ENCODE results near the gene DPF1. TPM values are rescaled to one million over a fixed set of nuclear protein-coding genes. Genes with fewer than 3 reads are reported as not detected.
A peak's percentile ranks its signal among the peaks of the same experiment; 100 is the strongest.

The DPF1 gene
- total RNA-seq, 1 experiment from 2014 or later = 7.5 TPM

DNA sequence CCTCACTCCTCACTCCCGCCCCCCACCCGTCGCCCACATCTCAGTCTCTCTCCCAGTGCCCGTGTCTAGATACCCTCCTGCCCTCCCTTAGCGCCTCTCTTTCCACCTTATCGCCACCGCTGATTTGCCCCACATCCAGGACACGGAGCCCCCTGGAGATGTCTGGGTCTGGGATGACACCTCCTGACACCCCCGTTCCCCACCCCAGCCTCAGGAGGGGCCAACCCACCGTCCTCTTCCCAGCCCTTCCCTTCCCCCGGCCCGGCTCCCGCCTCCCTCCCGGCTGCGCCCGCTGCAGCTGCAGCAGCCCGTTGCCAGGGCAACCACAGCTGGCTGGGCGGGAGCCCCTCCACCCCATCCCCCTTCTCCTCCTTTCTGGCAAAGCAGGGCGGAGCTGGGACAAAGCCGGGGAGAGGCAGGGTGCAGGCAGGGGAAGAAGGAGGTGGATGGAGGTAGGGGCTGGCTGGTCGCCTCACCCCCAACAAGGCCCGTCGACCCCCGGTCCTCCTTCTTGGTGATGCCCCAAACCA, 13.5 kb downstream of the DPF1 start:
- intact Hi-C loops (cut with micrococcal nuclease; ENCODE audit: unreplicated experiment) = no loop called here
- no TSS peak for BruUV-seq (replicated peaks)
- in situ Hi-C loops (cut with HindIII; ENCODE audit: low pct_unique_long_range_greater_than_20kb, low sequenced_read_pairs) = no loop called here
- TF ChIP-seq SIN3A (IDR thresholded peaks at IDR 0.05; ENCODE audit: borderline replicate concordance, insufficient read depth, low read depth, low read length) (no peak), POLR2AphosphoS5 (IDR thresholded peaks at IDR 0.05; ENCODE audit: low read depth, low read length) (no peak), TCF7L2 (IDR thresholded peaks at IDR 0.05; ENCODE audit: low read depth, low read length) (no peak)
- TF ChIP-seq, protein P1, sequence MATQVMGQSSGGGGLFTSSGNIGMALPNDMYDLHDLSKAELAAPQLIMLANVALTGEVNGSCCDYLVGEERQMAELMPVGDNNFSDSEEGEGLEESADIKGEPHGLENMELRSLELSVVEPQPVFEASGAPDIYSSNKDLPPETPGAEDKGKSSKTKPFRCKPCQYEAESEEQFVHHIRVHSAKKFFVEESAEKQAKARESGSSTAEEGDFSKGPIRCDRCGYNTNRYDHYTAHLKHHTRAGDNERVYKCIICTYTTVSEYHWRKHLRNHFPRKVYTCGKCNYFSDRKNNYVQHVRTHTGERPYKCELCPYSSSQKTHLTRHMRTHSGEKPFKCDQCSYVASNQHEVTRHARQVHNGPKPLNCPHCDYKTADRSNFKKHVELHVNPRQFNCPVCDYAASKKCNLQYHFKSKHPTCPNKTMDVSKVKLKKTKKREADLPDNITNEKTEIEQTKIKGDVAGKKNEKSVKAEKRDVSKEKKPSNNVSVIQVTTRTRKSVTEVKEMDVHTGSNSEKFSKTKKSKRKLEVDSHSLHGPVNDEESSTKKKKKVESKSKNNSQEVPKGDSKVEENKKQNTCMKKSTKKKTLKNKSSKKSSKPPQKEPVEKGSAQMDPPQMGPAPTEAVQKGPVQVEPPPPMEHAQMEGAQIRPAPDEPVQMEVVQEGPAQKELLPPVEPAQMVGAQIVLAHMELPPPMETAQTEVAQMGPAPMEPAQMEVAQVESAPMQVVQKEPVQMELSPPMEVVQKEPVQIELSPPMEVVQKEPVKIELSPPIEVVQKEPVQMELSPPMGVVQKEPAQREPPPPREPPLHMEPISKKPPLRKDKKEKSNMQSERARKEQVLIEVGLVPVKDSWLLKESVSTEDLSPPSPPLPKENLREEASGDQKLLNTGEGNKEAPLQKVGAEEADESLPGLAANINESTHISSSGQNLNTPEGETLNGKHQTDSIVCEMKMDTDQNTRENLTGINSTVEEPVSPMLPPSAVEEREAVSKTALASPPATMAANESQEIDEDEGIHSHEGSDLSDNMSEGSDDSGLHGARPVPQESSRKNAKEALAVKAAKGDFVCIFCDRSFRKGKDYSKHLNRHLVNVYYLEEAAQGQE (IDR thresholded peaks at IDR 0.05; ENCODE audit: insufficient read depth in 1 of 2, low read depth in 2 of 2, low read length in 1 of 2) = no peak
- TF ChIP-seq, protein P2, sequence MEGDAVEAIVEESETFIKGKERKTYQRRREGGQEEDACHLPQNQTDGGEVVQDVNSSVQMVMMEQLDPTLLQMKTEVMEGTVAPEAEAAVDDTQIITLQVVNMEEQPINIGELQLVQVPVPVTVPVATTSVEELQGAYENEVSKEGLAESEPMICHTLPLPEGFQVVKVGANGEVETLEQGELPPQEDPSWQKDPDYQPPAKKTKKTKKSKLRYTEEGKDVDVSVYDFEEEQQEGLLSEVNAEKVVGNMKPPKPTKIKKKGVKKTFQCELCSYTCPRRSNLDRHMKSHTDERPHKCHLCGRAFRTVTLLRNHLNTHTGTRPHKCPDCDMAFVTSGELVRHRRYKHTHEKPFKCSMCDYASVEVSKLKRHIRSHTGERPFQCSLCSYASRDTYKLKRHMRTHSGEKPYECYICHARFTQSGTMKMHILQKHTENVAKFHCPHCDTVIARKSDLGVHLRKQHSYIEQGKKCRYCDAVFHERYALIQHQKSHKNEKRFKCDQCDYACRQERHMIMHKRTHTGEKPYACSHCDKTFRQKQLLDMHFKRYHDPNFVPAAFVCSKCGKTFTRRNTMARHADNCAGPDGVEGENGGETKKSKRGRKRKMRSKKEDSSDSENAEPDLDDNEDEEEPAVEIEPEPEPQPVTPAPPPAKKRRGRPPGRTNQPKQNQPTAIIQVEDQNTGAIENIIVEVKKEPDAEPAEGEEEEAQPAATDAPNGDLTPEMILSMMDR (IDR thresholded peaks at IDR 0.05) = no peak
- Histone ChIP-seq H3K4me1 (ENCODE audit: control insufficient read depth, insufficient read depth, low read length) (peaks cover 18% of the 10 kb centered on the region), H3K27ac (ENCODE audit: low read length) (no peak overlapping the region), H3K36me3 (ENCODE audit: control insufficient read depth, insufficient read depth, low read length) (no peaks in the 10 kb centered on the region), H3K27me3 (ENCODE audit: control insufficient read depth, insufficient read depth, low read length) (no peaks in the 10 kb centered on the region), H3K9me3 (ENCODE audit: control insufficient read depth, insufficient read depth, low read depth, low read length) (no peaks in the 10 kb centered on the region), H3K4me3 (ENCODE audit: low read depth in 2 of 2, low read length in 2 of 2) (no peak overlapping the region)
- POLR2A ChIA-PET = no interaction called here
- no peak for DNase-seq (ENCODE audit: low read depth, low spot score)
- peak; percentile 6; the same call in 1 of the 2 replicates for ATAC-seq
- CTCF ChIA-PET = no interaction called here

DNA sequence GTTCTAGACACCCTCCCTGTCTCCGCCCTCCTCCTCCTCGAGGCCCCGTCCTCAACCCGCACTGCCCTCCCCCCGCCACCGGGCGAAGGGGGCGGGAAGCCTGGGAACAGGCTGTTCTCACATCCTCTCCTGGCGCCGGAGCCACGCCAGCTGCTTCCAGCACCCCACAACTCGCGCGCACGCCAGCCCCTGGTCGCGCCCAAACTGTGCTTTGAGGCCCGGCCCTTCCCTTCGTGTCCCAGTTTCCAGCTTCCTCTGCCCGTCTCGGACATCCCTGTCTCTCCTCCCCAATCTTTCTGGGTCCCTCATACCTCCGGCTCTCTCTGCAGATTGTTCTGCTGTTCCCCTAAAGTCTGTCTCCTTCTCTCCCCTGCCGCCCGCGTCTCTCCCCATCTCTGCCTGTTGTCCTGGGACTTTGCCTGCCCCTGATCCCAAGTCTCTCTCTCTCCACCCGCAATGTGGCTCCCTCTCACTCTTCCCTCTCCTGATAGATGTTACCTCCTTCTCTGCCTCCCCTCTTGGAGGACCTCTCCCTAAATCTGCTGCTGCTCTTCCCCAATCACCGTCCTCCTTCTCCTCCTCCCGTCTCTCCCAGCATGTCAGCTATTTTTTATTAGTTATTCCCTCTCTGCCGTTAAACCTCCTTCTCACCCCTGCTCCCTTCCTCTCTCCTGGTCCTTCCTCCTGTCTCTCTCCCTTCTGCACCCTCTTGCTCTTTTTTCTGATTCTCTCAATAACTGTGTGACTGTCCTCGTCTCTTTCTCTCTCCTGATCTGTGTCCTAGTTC, 14.2 kb downstream of the DPF1 start:
- H3K36me3 ChIP-seq (ENCODE audit: control insufficient read depth, insufficient read depth, low read length) = no peaks in the 10 kb centered on the region
- intact Hi-C loops (cut with micrococcal nuclease; ENCODE audit: unreplicated experiment) = no loop called here
- ChIA-PET CTCF (no interaction called here), POLR2A (no interaction called here)
- no peaks in the 10 kb centered on the region for H3K27me3 ChIP-seq (ENCODE audit: control insufficient read depth, insufficient read depth, low read length)
- in situ Hi-C loops (cut with HindIII; ENCODE audit: low pct_unique_long_range_greater_than_20kb, low sequenced_read_pairs) = no loop called here
- ATAC-seq (0 out of 2 replicates have a peak, but pooled peaks have one; percentile 3), DNase-seq (ENCODE audit: low read depth, low spot score) (no peak)
- H3K4me1 ChIP-seq (ENCODE audit: control insufficient read depth, insufficient read depth, low read length) = peaks cover 18% of the 10 kb centered on the region
- no peaks in the 10 kb centered on the region for H3K9me3 ChIP-seq (ENCODE audit: control insufficient read depth, insufficient read depth, low read depth, low read length)
- BruUV-seq (replicated peaks) = no TSS peak
- H3K27ac ChIP-seq (ENCODE audit: low read length) = no peak overlapping the region
- H3K4me3 ChIP-seq (ENCODE audit: low read depth in 2 of 2, low read length in 2 of 2) = no peak overlapping the region
- no peak for TF ChIP-seq TCF7L2 (IDR thresholded peaks at IDR 0.05; ENCODE audit: low read depth, low read length)
- TF ChIP-seq, protein P1 (IDR thresholded peaks at IDR 0.05; ENCODE audit: insufficient read depth in 1 of 2, low read depth in 2 of 2, low read length in 1 of 2) = no peak
- no peak for TF ChIP-seq POLR2AphosphoS5 (IDR thresholded peaks at IDR 0.05; ENCODE audit: low read depth, low read length)
- TF ChIP-seq, protein P2 (IDR thresholded peaks at IDR 0.05) = no peak
- TF ChIP-seq SIN3A (IDR thresholded peaks at IDR 0.05; ENCODE audit: borderline replicate concordance, insufficient read depth, low read depth, low read length) = no peak

Measured in Panc1 (cell line).